ENCODE results near the gene GABBR2.
A peak's percentile ranks its signal among the peaks of the same experiment; 100 is the strongest.

Gene GABBR2

GRCh38 chr9:98402019-98402840 is 306.5 kb downstream of the GABBR2 start:
- H3K4me1 Mint-ChIP-seq: peaks cover 6% of the 10 kb centered on the region
- H3K4me3 Mint-ChIP-seq: no peak overlapping the region
- no peaks in the 10 kb centered on the region for H3K27me3 Mint-ChIP-seq
- H3K27ac Mint-ChIP-seq: no peak overlapping the region
- H3K9me3 Mint-ChIP-seq: no peaks in the 10 kb centered on the region
- ATAC-seq: no peak
- H3K36me3 Mint-ChIP-seq: no peaks in the 10 kb centered on the region

- no peaks in the 10 kb centered on the region for H3K9me3 Mint-ChIP-seq
- no peaks in the 10 kb centered on the region for H3K36me3 Mint-ChIP-seq
- peaks cover 13% of the 10 kb centered on the region for H3K4me1 Mint-ChIP-seq
- no peaks in the 10 kb centered on the region for H3K27me3 Mint-ChIP-seq
- no peak overlapping the region for H3K27ac Mint-ChIP-seq
- ATAC-seq: no peak
- no peak overlapping the region for H3K4me3 Mint-ChIP-seq
Observed at GRCh38 chr9:98401140-98402018, 307.4 kb downstream of the GABBR2 start.

GRCh38 chr9:98399950-98400683 is 308.6 kb downstream of the GABBR2 start:
- Mint-ChIP-seq H3K27ac (no peak overlapping the region), H3K9me3 (no peaks in the 10 kb centered on the region), H3K27me3 (no peaks in the 10 kb centered on the region), H3K36me3 (no peaks in the 10 kb centered on the region), H3K4me3 (no peak overlapping the region), H3K4me1 (peaks cover 26% of the 10 kb centered on the region)
- ATAC-seq: no peak

- H3K27me3 Mint-ChIP-seq: no peaks in the 10 kb centered on the region
- peak; percentile 44 for ATAC-seq
- H3K4me1 Mint-ChIP-seq: peaks cover 38% of the 10 kb centered on the region
- peaks cover 10% of the 10 kb centered on the region for H3K36me3 Mint-ChIP-seq
- H3K4me3 Mint-ChIP-seq: no peak overlapping the region
- no peak overlapping the region for H3K27ac Mint-ChIP-seq
- H3K9me3 Mint-ChIP-seq: peaks cover 14% of the 10 kb centered on the region
Observed at GRCh38 chr9:98396656-98397055, 312.1 kb downstream of the GABBR2 start.

- no peak overlapping the region for H3K27ac Mint-ChIP-seq
- peaks cover 14% of the 10 kb centered on the region for H3K9me3 Mint-ChIP-seq
- no peak overlapping the region for H3K4me3 Mint-ChIP-seq
- H3K36me3 Mint-ChIP-seq: peaks cover 10% of the 10 kb centered on the region
- no peaks in the 10 kb centered on the region for H3K27me3 Mint-ChIP-seq
- peak; percentile 61 for ATAC-seq
- H3K4me1 Mint-ChIP-seq: peaks cover 42% of the 10 kb centered on the region
Observed at GRCh38 chr9:98396236-98396635, 312.5 kb downstream of the GABBR2 start.

- peaks cover 10% of the 10 kb centered on the region for H3K36me3 Mint-ChIP-seq
- ATAC-seq: peak; percentile 77
- peak overlapping the region; percentile 18 for H3K4me3 Mint-ChIP-seq
- peaks cover 14% of the 10 kb centered on the region for H3K9me3 Mint-ChIP-seq
- H3K27me3 Mint-ChIP-seq: no peaks in the 10 kb centered on the region
- H3K27ac Mint-ChIP-seq: peak overlapping the region; percentile 91
- peaks cover 44% of the 10 kb centered on the region for H3K4me1 Mint-ChIP-seq
Observed at GRCh38 chr9:98391867-98392266, 316.9 kb downstream of the GABBR2 start.

- Mint-ChIP-seq H3K4me3 (peak overlapping the region; percentile 18), H3K4me1 (peaks cover 44% of the 10 kb centered on the region), H3K27me3 (no peaks in the 10 kb centered on the region), H3K27ac (peak overlapping the region; percentile 91), H3K9me3 (peaks cover 14% of the 10 kb centered on the region), H3K36me3 (peaks cover 10% of the 10 kb centered on the region)
- ATAC-seq: peak; percentile 48
Observed at GRCh38 chr9:98391406-98391805, 317.3 kb downstream of the GABBR2 start.

- peaks cover 40% of the 10 kb centered on the region for H3K4me1 Mint-ChIP-seq
- peak overlapping the region; percentile 84 for H3K27ac Mint-ChIP-seq
- H3K36me3 Mint-ChIP-seq: no peaks in the 10 kb centered on the region
- peak; percentile 84 for ATAC-seq
- H3K4me3 Mint-ChIP-seq: no peak overlapping the region
- no peaks in the 10 kb centered on the region for H3K27me3 Mint-ChIP-seq
- H3K9me3 Mint-ChIP-seq: no peaks in the 10 kb centered on the region
Observed at GRCh38 chr9:98385751-98386150, 323.0 kb downstream of the GABBR2 start.

GRCh38 chr9:98383758-98384157 is 325.0 kb downstream of the GABBR2 start:
- H3K27ac Mint-ChIP-seq: no peak overlapping the region
- H3K27me3 Mint-ChIP-seq: no peaks in the 10 kb centered on the region
- H3K4me3 Mint-ChIP-seq: no peak overlapping the region
- ATAC-seq: no peak
- H3K36me3 Mint-ChIP-seq: no peaks in the 10 kb centered on the region
- H3K4me1 Mint-ChIP-seq: peaks cover 54% of the 10 kb centered on the region
- no peaks in the 10 kb centered on the region for H3K9me3 Mint-ChIP-seq

- peak; percentile 75 for ATAC-seq
- Mint-ChIP-seq H3K27ac (peak overlapping the region; percentile 77), H3K4me1 (peaks cover 54% of the 10 kb centered on the region), H3K27me3 (no peaks in the 10 kb centered on the region), H3K4me3 (peak overlapping the region; percentile 29), H3K36me3 (no peaks in the 10 kb centered on the region), H3K9me3 (no peaks in the 10 kb centered on the region)
Observed at GRCh38 chr9:98381311-98382103, 327.2 kb downstream of the GABBR2 start.

GRCh38 chr9:98380065-98380681 is 328.6 kb downstream of the GABBR2 start:
- peak; percentile 75 for ATAC-seq
- no peaks in the 10 kb centered on the region for H3K36me3 Mint-ChIP-seq
- peaks cover 50% of the 10 kb centered on the region for H3K4me1 Mint-ChIP-seq
- no peaks in the 10 kb centered on the region for H3K9me3 Mint-ChIP-seq
- H3K4me3 Mint-ChIP-seq: no peak overlapping the region
- peak overlapping the region; percentile 77 for H3K27ac Mint-ChIP-seq
- H3K27me3 Mint-ChIP-seq: no peaks in the 10 kb centered on the region

- ATAC-seq: no peak
- no peak overlapping the region for H3K4me3 Mint-ChIP-seq
- H3K36me3 Mint-ChIP-seq: no peaks in the 10 kb centered on the region
- H3K4me1 Mint-ChIP-seq: peaks cover 55% of the 10 kb centered on the region
- no peaks in the 10 kb centered on the region for H3K27me3 Mint-ChIP-seq
- H3K9me3 Mint-ChIP-seq: no peaks in the 10 kb centered on the region
- peak overlapping the region; percentile 77 for H3K27ac Mint-ChIP-seq
Observed at GRCh38 chr9:98379572-98379971, 329.2 kb downstream of the GABBR2 start.

GRCh38 chr9:98378794-98379193 is 329.9 kb downstream of the GABBR2 start:
- ATAC-seq: no peak
- H3K4me1 Mint-ChIP-seq: peaks cover 57% of the 10 kb centered on the region
- H3K27ac Mint-ChIP-seq: peak overlapping the region; percentile 51
- no peaks in the 10 kb centered on the region for H3K9me3 Mint-ChIP-seq
- H3K4me3 Mint-ChIP-seq: no peak overlapping the region
- H3K27me3 Mint-ChIP-seq: no peaks in the 10 kb centered on the region
- H3K36me3 Mint-ChIP-seq: no peaks in the 10 kb centered on the region

GRCh38 chr9:98378206-98378780 is 330.4 kb downstream of the GABBR2 start:
- Mint-ChIP-seq H3K27ac (peak overlapping the region; percentile 51), H3K4me3 (no peak overlapping the region), H3K36me3 (no peaks in the 10 kb centered on the region), H3K27me3 (no peaks in the 10 kb centered on the region), H3K4me1 (peaks cover 57% of the 10 kb centered on the region), H3K9me3 (no peaks in the 10 kb centered on the region)
- no peak for ATAC-seq

All from stimulated activated memory B cell treated with anti-CD40 and anti-IgM and Interleukin-4, amounts not matched to agents 10 μg/mL and 1 μg/mL and 100 μg/mL, for 72 hours (primary cell).